CD4-positive, alpha-beta T cell treated with Interleukin-2 at 100 ng/mL for 4 hours (primary cell): Measurements from ENCODE around the gene PRR9.
"Not testable (repeated sequence)": the region's sequence is repeated elsewhere in the genome, so short reads cannot be mapped to it uniquely, and the experiment has no call there.

ENCODE experiments used
- DNase-seq: peaks from one replicate; pipeline ENCODE4 v3.0.0-alpha.2; 2020; ENCODE audit warnings: low spot score

PRR9 gene, protein sequence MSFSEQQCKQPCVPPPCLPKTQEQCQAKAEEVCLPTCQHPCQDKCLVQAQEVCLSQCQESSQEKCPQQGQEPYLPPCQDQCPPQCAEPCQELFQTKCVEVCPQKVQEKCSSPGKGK

GRCh38 chr1:153217212-153217611 is at the start of gene PRR9:
Gene PRR9, plus strand, starts transcription at chr1:153217584. Its CDS starts 561 bp downstream, at chr1:153218145.
- no peak for DNase-seq

DNA sequence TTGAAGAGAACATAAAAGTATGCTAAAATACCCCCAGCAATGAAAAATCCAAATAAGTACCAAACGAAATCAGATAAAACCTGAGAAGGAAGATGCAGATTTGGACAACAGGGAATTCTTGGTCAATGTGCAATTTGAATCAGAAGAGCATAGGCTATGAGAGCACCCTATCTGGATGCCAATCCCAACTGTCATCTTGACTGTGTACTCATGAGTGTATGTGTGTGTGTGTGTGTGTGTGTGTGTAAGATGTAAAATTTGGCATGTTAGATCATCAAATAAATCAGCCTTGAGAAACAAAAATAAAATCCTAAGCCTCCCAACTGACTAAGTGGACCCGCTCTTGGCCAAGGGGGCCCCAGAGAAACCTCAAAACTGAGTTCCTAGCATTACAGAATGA is 48.7 kb upstream of the PRR9 start:
- no peak for DNase-seq

DNA sequence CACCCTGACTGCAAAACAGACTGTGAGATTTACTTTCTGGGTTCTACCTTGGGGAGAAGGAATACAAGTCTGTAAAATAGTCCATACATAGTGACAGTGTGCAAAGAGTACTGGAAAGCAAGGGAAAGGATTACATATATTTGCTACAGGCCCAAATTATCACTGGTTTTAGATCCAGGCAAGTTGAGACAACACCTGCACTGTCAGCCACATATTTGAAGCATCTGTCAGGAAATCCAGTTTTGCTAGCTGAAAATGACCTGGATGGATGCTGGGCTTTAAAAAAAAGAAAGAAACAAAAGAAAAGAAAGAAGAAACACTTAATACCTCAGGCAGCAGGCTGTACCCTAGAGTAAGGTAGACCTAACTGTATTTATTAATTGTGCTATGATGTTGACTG is 42.8 kb upstream of the PRR9 start:
- no peak for DNase-seq

DNA sequence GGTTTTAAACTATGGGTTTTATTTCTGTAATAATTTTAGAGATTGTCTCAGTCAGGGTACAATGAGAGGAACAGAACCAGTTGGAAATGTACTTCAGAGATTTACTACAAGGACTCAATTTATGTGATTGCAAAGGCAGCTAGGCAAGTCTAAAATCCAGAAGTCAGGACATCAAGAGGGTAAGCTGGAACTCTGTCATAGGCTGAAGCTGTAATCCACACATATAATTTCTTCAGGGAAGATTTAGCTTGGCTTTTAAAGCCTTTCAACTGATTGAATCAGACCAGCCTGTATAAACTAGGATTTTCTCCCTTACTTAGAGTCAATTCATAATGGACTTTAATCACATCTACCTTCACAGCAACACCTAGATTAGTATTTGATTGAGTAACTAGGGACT is 38.5 kb upstream of the PRR9 start:
- no peak for DNase-seq

- DNase-seq, result no peak
These were observed 36.8 kb upstream of the PRR9 start for GRCh38 chr1:153180556-153180955.

DNA sequence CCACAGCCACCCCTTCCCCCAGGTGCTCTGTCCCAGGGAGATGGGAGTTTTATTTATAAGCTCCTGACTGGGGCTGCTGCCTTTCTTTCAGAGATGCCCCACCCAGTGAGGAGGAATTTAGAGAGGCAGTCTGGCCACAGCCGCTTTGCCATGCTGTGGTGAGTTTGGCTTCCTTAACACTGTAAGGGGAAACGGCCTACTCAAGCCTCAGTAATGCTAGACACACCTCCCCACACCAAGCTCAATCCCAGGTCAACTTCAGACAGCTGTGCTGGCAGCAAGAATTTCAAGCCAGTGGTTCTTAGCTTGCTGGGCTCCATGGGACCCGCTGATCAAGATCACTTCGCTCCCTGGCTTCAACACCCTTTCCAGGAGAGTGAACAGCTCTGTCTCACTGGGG is 29.1 kb upstream of the PRR9 start:
- not testable (repeated sequence) for DNase-seq

DNA sequence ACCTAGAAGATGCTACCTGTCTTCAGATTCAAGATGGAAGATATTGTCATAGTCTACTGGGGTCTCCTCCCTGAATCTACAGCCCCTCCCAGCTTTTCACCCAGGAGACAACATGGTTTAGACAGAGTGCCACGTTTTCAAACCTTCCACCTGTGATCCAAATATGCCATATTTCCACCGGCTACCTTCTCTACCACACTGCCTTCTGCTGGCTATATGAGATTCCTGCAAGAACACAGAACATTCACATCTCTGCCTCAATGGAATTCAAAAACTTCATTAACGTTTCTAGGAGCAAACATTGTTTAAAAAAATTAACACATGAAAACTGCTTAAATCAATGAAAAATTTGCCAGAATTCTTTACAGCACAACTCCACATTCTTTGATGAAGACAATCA is 27.0 kb upstream of the PRR9 start:
- DNase-seq, result no peak

DNA sequence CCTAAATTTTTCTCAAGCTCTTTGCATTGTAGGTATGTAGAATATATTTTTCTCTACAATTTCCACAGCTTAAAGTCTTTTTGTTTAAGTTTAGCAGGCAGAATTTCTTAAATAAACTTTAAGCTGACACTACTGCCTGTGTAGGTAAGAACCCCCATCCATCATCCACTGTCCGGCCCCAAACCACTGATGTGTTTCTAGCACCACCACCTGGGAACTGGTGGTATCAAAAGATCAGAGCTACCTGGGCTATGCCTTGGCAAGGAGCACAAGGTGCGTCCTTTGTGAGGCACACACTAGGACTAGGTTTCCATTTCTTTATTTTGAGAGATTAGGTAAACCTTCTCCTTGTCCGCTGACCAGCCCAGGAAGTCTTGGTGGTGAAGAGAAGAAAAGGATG is 24.7 kb upstream of the PRR9 start:
- DNase-seq, result no peak

DNA sequence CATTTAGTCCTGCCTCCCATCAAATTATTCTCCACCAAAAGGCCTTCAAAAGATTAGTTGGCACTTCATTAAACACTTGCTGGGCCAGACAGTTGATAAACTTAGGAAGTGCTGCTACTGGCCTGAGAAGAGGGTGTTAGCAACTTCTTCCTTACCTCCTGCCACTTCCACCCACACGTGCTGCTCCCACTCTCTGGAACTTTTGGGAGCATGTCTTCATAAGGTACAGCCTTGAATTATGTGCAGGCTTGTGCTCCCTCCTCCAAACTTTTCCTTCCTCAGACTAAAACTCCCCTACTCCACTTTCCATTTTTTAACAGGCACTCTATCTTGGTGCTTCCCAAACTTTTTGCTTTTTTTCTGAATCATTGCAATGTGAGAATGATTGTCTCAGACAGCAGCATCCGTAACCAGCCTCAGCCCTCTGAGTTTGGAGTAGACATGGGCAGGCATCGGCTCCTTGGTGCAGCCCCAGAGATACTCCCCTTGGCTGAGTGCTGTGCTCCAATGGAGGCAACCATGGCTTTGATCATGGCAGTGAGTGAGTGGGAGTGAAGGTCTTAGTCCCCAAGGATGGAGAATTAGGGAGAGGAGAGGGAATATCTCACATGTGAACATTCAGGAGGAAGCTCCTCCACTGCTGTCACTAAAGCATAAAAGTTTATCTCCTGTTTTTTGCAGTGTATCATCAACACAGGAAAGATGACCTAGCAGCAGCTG is 22.9 kb upstream of the PRR9 start:
- no peak for DNase-seq

DNA sequence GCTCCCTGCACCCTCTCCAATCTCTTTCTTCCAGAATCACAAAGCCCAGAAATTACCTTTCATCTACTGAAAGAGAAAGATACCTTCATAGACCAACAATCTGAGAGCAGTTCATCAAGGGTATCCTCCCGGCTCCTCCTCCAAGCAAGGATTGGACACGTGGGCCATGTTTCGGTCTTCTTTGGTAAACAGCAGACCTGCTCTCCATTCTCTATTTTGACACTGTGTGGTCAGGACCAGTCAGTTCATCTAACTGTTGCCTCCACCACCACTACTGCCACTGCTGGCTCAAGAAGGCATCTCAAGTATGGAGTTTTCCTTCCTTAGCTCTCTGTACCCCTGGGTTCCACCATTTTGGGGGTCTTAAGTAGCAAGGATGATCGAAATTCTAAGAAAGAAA is 22.2 kb upstream of the PRR9 start:
- no peak for DNase-seq

DNA sequence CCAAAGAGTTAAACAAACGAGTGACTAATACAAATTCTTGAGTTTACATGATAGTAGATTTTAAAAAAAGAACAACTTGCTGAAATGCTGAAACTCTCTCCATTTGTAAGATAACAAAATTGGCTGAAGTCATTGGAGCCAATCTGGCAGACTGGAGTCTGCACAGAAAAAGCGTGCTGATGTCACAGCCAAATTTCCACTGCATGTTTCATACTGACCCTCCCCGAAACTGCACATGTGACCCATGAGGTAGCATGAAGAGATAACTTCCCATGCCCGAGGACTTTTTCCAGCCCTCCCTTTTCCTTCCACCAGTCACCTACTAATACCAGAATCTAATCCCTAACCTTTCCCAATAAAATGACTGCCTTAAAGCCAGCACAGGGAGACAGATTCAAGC is 15.4 kb upstream of the PRR9 start:
- DNase-seq, result no peak

- DNase-seq, result no peak
These were observed 14.3 kb upstream of the PRR9 start, which contains the start of gene LELP1 for GRCh38 chr1:153203130-153203529. Gene LELP1, plus strand, starts transcription at chr1:153203430. Its CDS starts 1,278 bp downstream, at chr1:153204708.

DNA sequence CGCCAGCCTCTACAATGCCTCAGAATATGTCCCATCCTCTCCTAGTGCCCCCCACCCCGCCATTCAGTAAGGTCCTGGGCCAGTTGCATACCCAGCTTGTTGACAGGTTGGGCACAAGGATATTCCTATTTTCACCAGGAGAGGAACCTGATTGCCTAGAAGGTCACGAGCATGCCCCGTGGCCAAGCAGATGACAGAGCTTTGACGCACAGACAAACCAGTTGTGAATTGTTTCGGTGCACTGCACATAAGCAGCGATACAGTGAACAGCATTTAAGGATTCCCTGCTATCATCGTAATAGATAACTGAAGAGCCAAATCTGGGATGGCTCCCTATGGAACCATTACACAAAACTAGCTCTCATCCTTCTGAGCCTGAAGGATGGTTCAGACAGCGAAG is 10.8 kb upstream of the PRR9 start:
- no peak for DNase-seq

- no peak for DNase-seq
These were observed 7.2 kb upstream of the PRR9 start for GRCh38 chr1:153210206-153210605.

DNA sequence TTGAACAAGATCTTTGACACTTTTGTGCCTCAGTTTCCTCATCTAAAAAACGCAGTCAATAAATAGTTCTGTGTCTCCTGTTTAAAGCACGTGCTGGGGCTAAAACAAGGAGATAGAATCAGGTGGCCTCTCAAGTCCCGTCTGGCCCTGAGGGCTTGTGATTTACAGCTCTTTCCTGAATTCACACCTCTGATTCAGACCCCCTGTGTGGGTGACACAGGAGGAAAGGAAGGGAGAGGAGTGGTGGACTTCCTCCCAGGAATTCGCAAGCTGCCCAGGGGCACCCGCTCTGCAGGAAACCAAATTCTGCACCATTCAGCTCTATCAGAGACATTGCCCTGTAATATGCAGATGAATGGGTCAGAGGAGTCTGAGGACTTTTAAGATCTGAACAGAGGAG is 5.2 kb upstream of the PRR9 start:
- DNase-seq, result no peak

DNA sequence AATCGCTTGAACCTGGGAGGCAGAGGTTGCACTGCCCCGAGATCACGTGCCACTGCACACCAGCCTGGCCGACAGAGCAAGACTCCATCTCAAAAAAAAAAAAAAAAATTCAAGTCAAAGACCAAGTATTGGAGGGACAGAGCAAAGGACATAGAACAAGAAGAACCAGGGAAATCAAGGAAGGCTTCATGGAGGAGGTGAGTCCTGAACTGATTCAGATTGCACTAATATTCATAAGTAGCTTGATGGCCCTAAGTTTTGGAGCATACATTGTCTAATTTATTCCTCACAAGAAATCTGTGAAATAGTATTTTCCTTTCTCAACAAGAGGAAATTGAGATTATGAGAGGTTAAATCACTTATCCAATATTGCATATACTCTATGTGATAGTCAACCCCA is 3.9 kb upstream of the PRR9 start:
- no peak for DNase-seq

GRCh38 chr1:153217744-153218416 is 496 bp downstream of the PRR9 start:
- no peak for DNase-seq

DNA sequence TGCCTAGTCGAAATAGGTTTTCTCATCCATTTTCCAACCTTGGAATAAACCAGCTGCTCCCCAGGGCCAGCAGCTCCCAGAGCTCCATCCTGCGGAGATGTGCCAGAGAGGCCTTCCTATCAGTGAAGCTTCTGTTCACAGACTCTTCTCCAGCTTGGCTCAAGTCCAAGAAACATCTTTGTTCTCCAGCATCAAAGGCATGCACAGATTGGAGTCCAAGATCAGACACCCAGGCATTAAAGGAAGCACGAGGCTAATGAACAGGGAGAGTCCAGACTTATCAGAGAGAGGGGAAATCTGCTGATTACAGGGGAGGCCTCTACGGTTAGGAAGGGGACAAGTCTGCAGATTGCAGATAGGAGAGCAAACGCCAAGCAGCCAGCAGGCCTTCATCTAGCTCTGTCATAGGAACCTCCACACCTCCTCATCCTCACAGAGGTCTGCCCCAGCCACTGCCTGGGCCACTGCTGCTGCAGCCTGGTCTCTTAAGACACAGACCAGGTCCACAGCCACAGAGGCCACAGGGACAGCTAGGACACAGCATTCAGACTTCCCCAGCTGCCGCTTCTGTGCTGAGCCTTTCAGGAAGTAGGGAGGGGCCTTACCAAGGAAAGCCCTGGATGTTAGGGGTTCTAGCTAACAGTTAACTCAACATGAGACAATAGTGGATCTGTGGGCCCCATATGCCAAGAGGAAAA is 3.4 kb downstream of the PRR9 start:
- no peak for DNase-seq

DNA sequence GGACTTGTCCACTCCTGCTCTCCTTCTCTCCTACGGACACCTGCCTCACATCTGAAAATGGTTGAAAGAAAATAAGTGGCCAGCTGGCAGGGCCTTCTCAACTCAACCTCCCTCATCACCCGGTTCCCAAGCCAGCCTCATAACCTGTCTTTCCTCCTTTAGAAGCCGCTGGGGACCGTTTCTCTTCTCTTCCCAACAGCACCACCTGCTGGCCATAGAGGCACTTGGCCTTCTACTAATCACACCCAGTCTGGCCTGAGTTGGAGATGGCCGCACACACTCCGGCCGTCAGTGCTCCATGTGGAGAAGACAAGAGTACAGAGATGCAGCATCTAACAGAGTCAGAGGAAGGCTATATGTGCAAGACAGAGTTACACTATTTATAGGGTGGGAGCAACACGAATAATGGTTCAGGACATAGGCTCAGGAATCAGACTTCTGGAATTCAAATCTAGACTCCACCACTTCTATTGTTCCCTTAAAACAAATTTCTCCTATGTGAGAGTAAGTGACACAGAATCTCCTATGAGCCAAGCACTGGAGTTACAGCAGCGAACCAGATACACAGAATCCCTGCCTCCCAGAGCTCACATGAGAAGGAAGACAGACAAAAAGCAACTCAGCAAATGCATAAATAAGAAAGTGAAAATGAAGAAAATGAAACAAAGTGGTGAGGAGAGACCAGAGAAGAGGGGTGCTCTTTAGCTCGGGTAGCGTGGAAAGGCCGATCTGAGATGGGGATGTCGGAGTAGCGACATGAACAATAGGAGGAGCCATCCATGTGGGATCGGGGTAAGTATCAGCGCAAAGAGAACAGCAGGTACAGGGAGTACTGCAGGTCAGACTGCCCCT is 5.9 kb downstream of the PRR9 start:
- DNase-seq, result peak; percentile 41

GRCh38 chr1:153227810-153228209 is 10.4 kb downstream of the PRR9 start:
- DNase-seq, result no peak

- no peak for DNase-seq
These were observed 11.1 kb downstream of the PRR9 start for GRCh38 chr1:153228491-153228890.
